Activated CD8-positive, alpha-beta memory T cell treated with anti-CD3 and anti-CD28 coated beads for 36 hours (primary cell): ENCODE measurements around the gene HIBADH. TPM values are rescaled to one million over a fixed set of nuclear protein-coding genes. Genes with fewer than 3 reads are reported as not detected.

Source experiments
- CTCF ChIA-PET: fragments of 350-600 bp; sonication (Branson Sonifier 250); formaldehyde crosslinking; loops from one replicate; lab custom pipeline; 2021; ENCODE audit warnings: antibody characterized with exemption; lab: Charles Lee
- POLR2A ChIA-PET: fragments of 350-600 bp; sonication (Branson Sonifier 250); formaldehyde crosslinking; loops from one replicate; lab custom pipeline; 2021; ENCODE audit warnings: antibody characterized with exemption; lab: Charles Lee
- total RNA-seq, 2 experiments: library from RNA; stranded (reverse); gene quantifications; one replicate each; pipeline ENCODE4 v1.2.3, GENCODE V29; 2021

The HIBADH gene
- 10 to 100 TPM; 20.0 to 22.0 TPM for total RNA-seq

- CTCF ChIA-PET = interaction anchor here (1.1 to 1.5 kb wide), 3 partner anchors 76 to 123 kb away, joined by 3 to 4 read pairs (median 3); no protein-coding TSS in a partner anchor
- POLR2A ChIA-PET = interaction anchor here (0.5 to 1.5 kb wide), 5 partner anchors 40 to 1493 kb away, joined by 3 to 16 read pairs (median 3); partner anchors contain the start of gene TAX1BP1
These were observed at the start of gene HIBADH for GRCh38 chr7:27662490-27663205. Gene HIBADH, minus strand, starts transcription at chr7:27662883. Its CDS starts 95 bp downstream, at chr7:27662788.

GRCh38 chr7:27712217-27712616 is 49.5 kb upstream of the HIBADH start:
- ChIA-PET POLR2A (no interaction called here), CTCF (interaction anchor here (0.6 kb wide), 1 partner anchor 73 kb away, joined by 3 read pairs; no protein-coding TSS in a partner anchor)

GRCh38 chr7:27709137-27710075 is 46.7 kb upstream of the HIBADH start:
- POLR2A ChIA-PET = interaction anchor here (0.6 kb wide), 1 partner anchor 47 kb away, joined by 3 read pairs; no protein-coding TSS in a partner anchor
- CTCF ChIA-PET = no interaction called here

GRCh38 chr7:27708485-27708884 is 45.8 kb upstream of the HIBADH start:
- CTCF ChIA-PET = no interaction called here
- POLR2A ChIA-PET = no interaction called here

- CTCF ChIA-PET = no interaction called here
- POLR2A ChIA-PET = no interaction called here
These were observed 42.5 kb upstream of the HIBADH start for GRCh38 chr7:27705200-27705594.

GRCh38 chr7:27704422-27705199 is 41.9 kb upstream of the HIBADH start:
- POLR2A ChIA-PET = no interaction called here

GRCh38 chr7:27703181-27703580 is 40.5 kb upstream of the HIBADH start:
- CTCF ChIA-PET = interaction anchor here (0.6 to 1.2 kb wide), 3 partner anchors 20 to 1691 kb away, joined by 3 to 6 read pairs (median 3); no protein-coding TSS in a partner anchor
- POLR2A ChIA-PET = no interaction called here

More at GRCh38 chr7:27704422-27705199, 41.9 kb upstream of the HIBADH start:
- CTCF ChIA-PET = interaction anchor here (1.2 kb wide), 2 partner anchors 18 to 85 kb away, joined by 3 to 6 read pairs; no protein-coding TSS in a partner anchor

GRCh38 chr7:27700501-27700900 is 37.8 kb upstream of the HIBADH start:
- CTCF ChIA-PET = no interaction called here
- POLR2A ChIA-PET = no interaction called here

GRCh38 chr7:27699751-27700150 is 37.1 kb upstream of the HIBADH start:
- POLR2A ChIA-PET = no interaction called here
- CTCF ChIA-PET = no interaction called here

GRCh38 chr7:27697861-27698430 is 35.3 kb upstream of the HIBADH start:
- ChIA-PET CTCF (interaction anchor here (0.7 kb wide), 1 partner anchor 502 kb away, joined by 3 read pairs; no protein-coding TSS in a partner anchor), POLR2A (no interaction called here)

- ChIA-PET CTCF (no interaction called here), POLR2A (no interaction called here)
These were observed 32.4 kb upstream of the HIBADH start for GRCh38 chr7:27695096-27695495.

- POLR2A ChIA-PET = interaction anchor here (0.7 kb wide), 1 partner anchor 222 kb away, joined by 3 read pairs; no protein-coding TSS in a partner anchor
- CTCF ChIA-PET = interaction anchor here (0.7 kb wide), 1 partner anchor 21 kb away, joined by 3 read pairs; no protein-coding TSS in a partner anchor
These were observed 31.1 kb upstream of the HIBADH start for GRCh38 chr7:27693794-27694193.

GRCh38 chr7:27690649-27691048 is 28.0 kb upstream of the HIBADH start:
- POLR2A ChIA-PET = no interaction called here

GRCh38 chr7:27689591-27690164 is 27.0 kb upstream of the HIBADH start:
- ChIA-PET POLR2A (no interaction called here), CTCF (no interaction called here)

More at GRCh38 chr7:27690649-27691048, 28.0 kb upstream of the HIBADH start:
- CTCF ChIA-PET = no interaction called here

GRCh38 chr7:27689150-27689549 is 26.5 kb upstream of the HIBADH start:
- ChIA-PET POLR2A (no interaction called here), CTCF (no interaction called here)

- CTCF ChIA-PET = no interaction called here
- POLR2A ChIA-PET = no interaction called here
These were observed 26.0 kb upstream of the HIBADH start for GRCh38 chr7:27688646-27689045.

GRCh38 chr7:27688056-27688455 is 25.4 kb upstream of the HIBADH start:
- ChIA-PET POLR2A (no interaction called here), CTCF (no interaction called here)

- ChIA-PET POLR2A (no interaction called here), CTCF (no interaction called here)
These were observed 23.6 kb upstream of the HIBADH start for GRCh38 chr7:27686315-27686714.
